CD14-positive monocyte (primary cell): Measurements from ENCODE around the gene PHAF1. TPM values are rescaled to one million over a fixed set of nuclear protein-coding genes. Genes with fewer than 3 reads are reported as not detected.

Source experiments
- DNase-seq, 3 donors: peaks; one replicate each; pipeline ENCODE4 v3.0.0-alpha.2; 2011 to 2022
- H2AFZ ChIP-seq: 2 replicates; pipeline ENCODE4 v1.6.0; 2012; ENCODE audit warnings: mild to moderate bottlenecking, low read depth, low read length, inconsistent platforms; ENCODE audit not compliant: insufficient read depth, poor library complexity, severe bottlenecking
- H3K27ac ChIP-seq, 2 donors: 1 replicate in 1 of 2; 2 replicates in 1 of 2; pipeline ENCODE4 v1.5.1; 2012 to 2013; ENCODE audit warnings: low read length in 2 of 2, control low read depth in 1 of 2, inconsistent platforms in 1 of 2, low read depth in 1 of 2, mild to moderate bottlenecking in 1 of 2
- H3K27me3 ChIP-seq, 2 donors: one replicate each; pipeline versions ENCODE4 v1.6.0 to v1.6.1; 2011 to 2013; ENCODE audit warnings: low read length in 2 of 2; ENCODE audit not compliant: control insufficient read depth in 2 of 2, insufficient read depth in 2 of 2
- H3K36me3 ChIP-seq, 2 donors: replicated peaks in 1 of 2; 1 replicate in 1 of 2; 2 replicates in 1 of 2; pipeline versions ENCODE4 v1.5.1 to v1.6.1; 2012 to 2013; ENCODE audit warnings: low read length in 2 of 2, control low read depth in 1 of 2, inconsistent platforms in 1 of 2, mild to moderate bottlenecking in 1 of 2; ENCODE audit not compliant: insufficient read depth in 2 of 2, control insufficient read depth in 1 of 2
- H3K4me1 ChIP-seq, 2 donors: 1 replicate in 1 of 2; 2 replicates in 1 of 2; pipeline versions ENCODE4 v1.5.1 to v1.6.1; 2012 to 2013; ENCODE audit warnings: low read length in 2 of 2, control low read depth in 1 of 2, inconsistent platforms in 1 of 2, mild to moderate bottlenecking in 1 of 2, moderate library complexity in 1 of 2; ENCODE audit not compliant: insufficient read depth in 2 of 2, control insufficient read depth in 1 of 2
- H3K4me2 ChIP-seq: replicated peaks from 2 replicates; pipeline ENCODE3; 2012; ENCODE audit warnings: low read length, moderate library complexity, mild to moderate bottlenecking; ENCODE audit not compliant: poor library complexity, severe bottlenecking; ENCODE audit errors: extremely low read depth
- H3K4me3 ChIP-seq, 3 experiments: fragments of 200-600 bp in 1 of 3; sonication (generic) in 1 of 3; replicated peaks in 1 of 3; 1 replicate in 2 of 3; 2 replicates in 1 of 3; pipeline ENCODE4 v1.5.1; 2011 to 2013; ENCODE audit warnings: low read length in 3 of 3, mild to moderate bottlenecking in 3 of 3, control low read depth in 2 of 3, low read depth in 2 of 3, inconsistent platforms in 1 of 3, moderate library complexity in 1 of 3
- H3K79me2 ChIP-seq: 2 replicates; pipeline ENCODE4 v1.6.0; 2012; ENCODE audit warnings: mild to moderate bottlenecking, control low read depth, inconsistent platforms, low read length, moderate library complexity; ENCODE audit not compliant: insufficient read depth
- H3K9ac ChIP-seq: 2 replicates; pipeline ENCODE4 v1.6.0; 2017; ENCODE audit warnings: low read length, mild to moderate bottlenecking; ENCODE audit not compliant: insufficient read depth, poor library complexity, severe bottlenecking
- H3K9me3 ChIP-seq, 2 donors: replicated peaks in 1 of 2; 1 replicate in 1 of 2; 2 replicates in 1 of 2; pipeline versions ENCODE4 v1.5.1 to v1.6.1; 2012 to 2013; ENCODE audit warnings: low read length in 2 of 2, control low read depth in 1 of 2; ENCODE audit not compliant: control insufficient read depth in 1 of 2, insufficient read depth in 1 of 2
- H4K20me1 ChIP-seq: 2 replicates; pipeline ENCODE4 v1.6.0; 2012; ENCODE audit warnings: mild to moderate bottlenecking, low read length, control low read depth, moderate library complexity; ENCODE audit not compliant: insufficient read depth
- H3K27ac Mint-ChIP-seq, 7 donors: one replicate each; pipeline ENCODE4 v1.8.0; 2020; ENCODE audit warnings: mild to moderate bottlenecking in 7 of 7, mixed read lengths in 7 of 7, moderate library complexity in 6 of 7, inconsistent platforms in 2 of 7
- H3K27me3 Mint-ChIP-seq, 3 donors: one replicate each; pipeline ENCODE4 v1.8.0; 2021 to 2022; ENCODE audit warnings: low read depth in 3 of 3, mild to moderate bottlenecking in 3 of 3, mixed read lengths in 3 of 3, moderate library complexity in 3 of 3, inconsistent platforms in 1 of 3
- H3K36me3 Mint-ChIP-seq, 2 donors: one replicate each; pipeline ENCODE4 v1.8.0; 2020; ENCODE audit warnings: mixed read lengths in 2 of 2, inconsistent platforms in 1 of 2, mild to moderate bottlenecking in 1 of 2
- H3K4me1 Mint-ChIP-seq: one replicate; pipeline ENCODE4 v1.8.0; 2020; ENCODE audit warnings: mild to moderate bottlenecking, mixed read lengths
- H3K4me3 Mint-ChIP-seq, 2 donors: one replicate each; pipeline ENCODE4 v1.8.0; 2020; ENCODE audit warnings: mild to moderate bottlenecking in 2 of 2, mixed read lengths in 2 of 2, moderate library complexity in 1 of 2
- H3K9me3 Mint-ChIP-seq, 7 donors: one replicate each; pipeline ENCODE4 v1.8.0; 2020 to 2022; ENCODE audit warnings: mixed read lengths in 7 of 7, mild to moderate bottlenecking in 6 of 7, moderate library complexity in 6 of 7, inconsistent platforms in 2 of 7
- CTCF ChIP-seq: fragments of 200-600 bp; IDR thresholded peaks from one replicate; pipeline ENCODE4 v1.8.0; 2022; ENCODE audit warnings: antibody characterized with exemption, mild to moderate bottlenecking
- WGBS: methylation state at CpG from one replicate; pipeline ENCODE4 v1.1.5; 2013; ENCODE audit warnings: missing lambda C conversion rate; ENCODE audit not compliant: insufficient coverage; 5-methylcytosine and 5-hydroxymethylcytosine counted together
- intact Hi-C, 2 donors: fragments of 100-400 bp; cut with micrococcal nuclease; formaldehyde crosslinking; loops; one replicate each; pipeline versions ENCODE4 v1.15.0 to v1.15.1; 2023
- polyA plus RNA-seq, 3 donors: library from polyadenylated mRNA; depleted of rRNA in 1 of 3; unstranded in 2 of 3; stranded (reverse) in 1 of 3; fragments of 300-500 nt in 2 of 3; fragments of >200 nt in 1 of 3; fragmentation: Illumina TruSeq in 2 of 3; gene quantifications; 1 replicate in 2 of 3; 2 replicates in 1 of 3; pipeline ENCODE4 v1.2.3, GENCODE V29; 2012 to 2021

Gene PHAF1
- polyA plus RNA-seq, 3 donors, result 18.8 to 68.2 (median 26.5) TPM

DNA sequence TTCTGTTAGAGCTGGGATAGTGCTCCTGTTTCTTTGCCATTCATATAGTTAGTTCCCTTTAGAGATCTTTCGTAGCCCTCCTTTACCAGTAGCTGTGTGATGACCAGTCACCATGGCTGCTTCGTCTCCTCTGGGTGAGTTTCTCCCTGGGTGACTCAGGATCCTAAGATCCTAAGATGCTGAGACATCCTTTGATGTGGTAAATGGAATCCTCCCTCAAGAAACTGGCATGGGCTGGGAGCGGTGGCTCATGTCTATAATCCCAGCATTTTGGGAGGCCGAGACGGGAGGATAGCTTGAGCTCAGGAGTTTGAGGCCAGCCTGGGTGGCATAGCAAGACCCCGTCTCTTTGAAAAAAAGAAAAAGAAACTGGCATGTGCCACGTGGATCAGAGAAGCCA, 5.9 kb downstream of the PHAF1 start:
- TF ChIP-seq CTCF, result no peak
- Histone ChIP-seq H3K79me2 (peaks cover 94% of the 10 kb centered on the region), H3K9ac (peak overlapping the region; percentile 62), H3K9me3 (no peaks in the 10 kb centered on the region), H3K4me2 (peak overlapping the region; percentile 55), H3K36me3 (peaks cover 13 to 46% of the 10 kb centered on the region in 2 donors), H4K20me1 (peaks cover 97% of the 10 kb centered on the region), H3K4me1 (peaks cover 64 to 66% of the 10 kb centered on the region in 2 donors), H2AFZ (no peak overlapping the region), H3K27me3 (no peaks in the 10 kb centered on the region), H3K27ac (peak overlapping the region; percentile 56 to 96), H3K4me3 (peak overlapping the region in 1 of 3 experiments; percentile 54)
- Mint-ChIP-seq H3K27me3 (no peaks in the 10 kb centered on the region), H3K4me1 (peaks cover 66% of the 10 kb centered on the region), H3K27ac (peak overlapping the region; percentile 90 to 97 (median 96)), H3K36me3 (peaks cover 50 to 62% of the 10 kb centered on the region in 2 donors), H3K9me3 (peaks cover 0 to 2% (median 0%) of the 10 kb centered on the region in 7 donors), H3K4me3 (peak overlapping the region in 1 of 2 donors; percentile 5)
- intact Hi-C loops, result loop anchor here in 1 of 2 donors (5.0 kb wide), 1 partner anchor 88 kb away; the partner anchor contains the start of gene CBFB
- peak; percentile 71 to 90 (median 85) for DNase-seq
- WGBS, result 57% methylated on average over 4 of the region's 7 CpGs

DNA sequence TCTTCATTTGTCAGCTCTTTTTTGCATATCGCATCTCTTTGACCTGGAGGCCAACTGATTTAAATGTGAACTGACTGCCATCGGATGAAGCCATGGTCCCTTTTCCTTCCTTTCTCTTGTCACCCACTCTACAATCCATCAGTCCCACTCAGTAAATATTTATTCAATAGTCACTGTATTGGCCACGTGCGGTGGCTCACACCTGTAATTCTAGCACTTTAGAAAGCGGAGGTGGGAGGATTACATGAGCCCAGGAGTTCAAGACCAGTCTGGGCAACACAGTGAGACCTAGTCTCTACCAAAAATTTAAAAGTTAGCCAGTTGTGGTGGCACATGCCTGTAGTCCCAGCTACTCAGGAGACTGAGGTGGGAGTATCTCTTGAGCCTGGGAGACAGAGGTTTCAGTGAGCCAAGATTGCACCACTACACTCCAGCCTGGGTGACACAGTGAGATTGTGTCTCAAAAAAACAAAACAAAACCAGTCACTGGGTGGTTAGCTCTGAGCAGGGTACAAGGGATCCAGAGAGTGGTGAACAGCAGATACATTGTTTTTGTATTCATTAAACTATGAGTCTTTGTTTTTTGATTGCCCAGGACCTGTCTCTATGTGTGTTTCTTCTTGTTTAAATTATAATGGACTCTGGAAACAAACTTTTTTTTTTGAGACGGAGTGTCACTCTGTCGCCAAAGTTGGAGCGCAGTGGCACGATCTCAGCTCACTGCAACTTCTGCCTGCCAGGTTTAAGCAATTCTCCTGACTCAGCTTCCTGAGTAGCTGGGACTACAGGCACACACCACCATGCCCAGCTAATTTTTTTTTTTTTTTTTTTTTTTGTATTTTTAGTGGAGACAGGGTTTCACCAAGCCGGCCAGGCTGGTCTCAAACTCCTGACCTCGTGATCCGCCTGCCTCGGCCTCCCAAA, 6.9 kb downstream of the PHAF1 start:
- Mint-ChIP-seq H3K27ac (peak overlapping the region; percentile 90 to 97 (median 96)), H3K4me1 (peaks cover 55% of the 10 kb centered on the region), H3K9me3 (peaks cover 0 to 2% (median 0%) of the 10 kb centered on the region in 7 donors), H3K36me3 (peaks cover 54 to 66% of the 10 kb centered on the region in 2 donors), H3K4me3 (peak overlapping the region; percentile 66 to 89), H3K27me3 (no peaks in the 10 kb centered on the region)
- peak overlapping the region; percentile 41 for H2AFZ ChIP-seq
- H3K9me3 ChIP-seq, result no peaks in the 10 kb centered on the region
- H3K79me2 ChIP-seq, result peaks cover 88% of the 10 kb centered on the region
- H3K9ac ChIP-seq, result peak overlapping the region; percentile 62
- no peak for TF ChIP-seq CTCF
- peak; percentile 71 to 81 (median 79) for DNase-seq
- no peaks in the 10 kb centered on the region for H3K27me3 ChIP-seq
- H4K20me1 ChIP-seq, result peaks cover 95% of the 10 kb centered on the region
- peak overlapping the region in 2 of 3 experiments; percentile 28 to 54 for H3K4me3 ChIP-seq
- 33% methylated on average over 8 of the region's 13 CpGs for WGBS
- H3K4me2 ChIP-seq, result peak overlapping the region; percentile 55
- peaks cover 22 to 55% of the 10 kb centered on the region in 2 donors for H3K36me3 ChIP-seq
- intact Hi-C loops, result loop anchor here in 1 of 2 donors (5.0 kb wide), 1 partner anchor 89 kb away; the partner anchor contains the start of gene CBFB
- H3K4me1 ChIP-seq, result peaks cover 54 to 56% of the 10 kb centered on the region in 2 donors
- peak overlapping the region; percentile 66 to 96 for H3K27ac ChIP-seq
